CD8-positive, alpha-beta memory T cell (primary cell): ENCODE measurements around the gene FAM133A. TPM values are rescaled to one million over a fixed set of nuclear protein-coding genes. Genes with fewer than 3 reads are reported as not detected.

ENCODE experiments used
- CTCF ChIA-PET: fragments of 350-600 bp; sonication (Branson Sonifier 250); formaldehyde crosslinking; loops from one replicate; lab custom pipeline; 2021; ENCODE audit warnings: antibody characterized with exemption; lab: Charles Lee
- POLR2A ChIA-PET: fragments of 350-600 bp; sonication (Branson Sonifier 250); formaldehyde crosslinking; loops from one replicate; lab custom pipeline; 2021; ENCODE audit warnings: antibody characterized with exemption; lab: Charles Lee
- DNase-seq, 5 donors: peaks; one replicate each; pipeline versions ENCODE4 v3.0.0 to v3.0.0-alpha.2; 2020 to 2022; ENCODE audit warnings: mixed read lengths in 1 of 5
- H3K27ac ChIP-seq: one replicate; pipeline ENCODE4 v1.7.0; 2013; ENCODE audit warnings: low read depth, mild to moderate bottlenecking, low read length, moderate library complexity
- H3K27me3 ChIP-seq: 2 replicates; pipeline ENCODE4 v1.7.0; 2013; ENCODE audit warnings: low read length, mild to moderate bottlenecking; ENCODE audit not compliant: insufficient read depth, poor library complexity, severe bottlenecking
- H3K36me3 ChIP-seq: 2 replicates; pipeline ENCODE4 v1.7.0; 2013; ENCODE audit warnings: mild to moderate bottlenecking, low read length, moderate library complexity; ENCODE audit not compliant: insufficient read depth
- H3K4me1 ChIP-seq: 2 replicates; pipeline ENCODE4 v1.7.0; 2013; ENCODE audit warnings: mild to moderate bottlenecking, low read length, moderate library complexity; ENCODE audit not compliant: insufficient read depth
- H3K4me3 ChIP-seq: 2 replicates; pipeline ENCODE4 v1.7.0; 2013; ENCODE audit warnings: mild to moderate bottlenecking, low read length
- H3K9me3 ChIP-seq: 2 replicates; pipeline ENCODE4 v1.7.0; 2013; ENCODE audit warnings: mild to moderate bottlenecking, low read length
- H3K27ac Mint-ChIP-seq, 8 donors: one replicate each; pipeline ENCODE4 v1.8.0; 2020 to 2021; ENCODE audit warnings: mixed read lengths in 8 of 8, mild to moderate bottlenecking in 6 of 8, inconsistent platforms in 3 of 8, moderate library complexity in 3 of 8
- H3K27me3 Mint-ChIP-seq, 2 donors: one replicate each; pipeline ENCODE4 v1.8.0; 2020 to 2021; ENCODE audit warnings: mixed read lengths in 2 of 2, mild to moderate bottlenecking in 1 of 2, moderate library complexity in 1 of 2
- H3K36me3 Mint-ChIP-seq, 3 donors: one replicate each; pipeline ENCODE4 v1.8.0; 2020 to 2021; ENCODE audit warnings: mixed read lengths in 3 of 3, inconsistent platforms in 1 of 3, mild to moderate bottlenecking in 1 of 3
- H3K4me1 Mint-ChIP-seq, 3 donors: one replicate each; pipeline ENCODE4 v1.8.0; 2020 to 2021; ENCODE audit warnings: mixed read lengths in 3 of 3, inconsistent platforms in 1 of 3, mild to moderate bottlenecking in 1 of 3
- H3K4me3 Mint-ChIP-seq, 7 donors: one replicate each; pipeline ENCODE4 v1.8.0; 2020 to 2021; ENCODE audit warnings: mixed read lengths in 7 of 7, mild to moderate bottlenecking in 6 of 7, moderate library complexity in 4 of 7, inconsistent platforms in 2 of 7
- H3K9me3 Mint-ChIP-seq, 5 donors: one replicate each; pipeline ENCODE4 v1.8.0; 2020 to 2022; ENCODE audit warnings: mixed read lengths in 5 of 5, mild to moderate bottlenecking in 3 of 5, moderate library complexity in 2 of 5, inconsistent platforms in 1 of 5
- polyA plus RNA-seq: library from polyadenylated mRNA; unstranded; fragments of 300-500 nt; fragmentation: Illumina TruSeq; gene quantifications from one replicate; pipeline ENCODE4 v1.2.3, GENCODE V29; 2021
- total RNA-seq, 2 experiments: library from RNA; stranded (reverse); gene quantifications; one replicate each; pipeline ENCODE4 v1.2.3, GENCODE V29; 2021

The FAM133A gene
- total and polyA plus RNA-seq, 3 experiments from 2014 or later: not detected

- Mint-ChIP-seq H3K27ac (no peak overlapping the region), H3K9me3 (no peaks in the 10 kb centered on the region), H3K4me3 (no peak overlapping the region), H3K4me1 (no peaks in the 10 kb centered on the region), H3K27me3 (no peaks in the 10 kb centered on the region), H3K36me3 (no peaks in the 10 kb centered on the region)
- H3K27me3 ChIP-seq: no peaks in the 10 kb centered on the region
- no peak overlapping the region for H3K4me3 ChIP-seq
- H3K9me3 ChIP-seq: no peaks in the 10 kb centered on the region
- no peaks in the 10 kb centered on the region for H3K4me1 ChIP-seq
- POLR2A ChIA-PET: no interaction called here
- CTCF ChIA-PET: no interaction called here
- no peaks in the 10 kb centered on the region for H3K36me3 ChIP-seq
- DNase-seq: no peak
- no peak overlapping the region for H3K27ac ChIP-seq
Measured at GRCh38 chrX:93741811-93742210, 67.8 kb downstream of the FAM133A start.

- no peaks in the 10 kb centered on the region for H3K36me3 Mint-ChIP-seq
- ChIA-PET CTCF (no interaction called here), POLR2A (no interaction called here)
- H3K9me3 ChIP-seq: no peaks in the 10 kb centered on the region
- H3K27ac ChIP-seq: no peak overlapping the region
- H3K27me3 Mint-ChIP-seq: no peaks in the 10 kb centered on the region
- H3K9me3 Mint-ChIP-seq: peaks cover 0 to 2% (median 0%) of the 10 kb centered on the region in 5 donors
- H3K27ac Mint-ChIP-seq: no peak overlapping the region
- no peaks in the 10 kb centered on the region for H3K36me3 ChIP-seq
- H3K4me3 Mint-ChIP-seq: no peak overlapping the region
- no peak overlapping the region for H3K4me3 ChIP-seq
- no peaks in the 10 kb centered on the region for H3K4me1 ChIP-seq
- no peaks in the 10 kb centered on the region for H3K27me3 ChIP-seq
- DNase-seq: no peak
- H3K4me1 Mint-ChIP-seq: no peaks in the 10 kb centered on the region
Measured at GRCh38 chrX:93760163-93760562, 86.2 kb downstream of the FAM133A start.

Other genes with a start within 250 kb of the FAM133A start
- 1 to 10 TPM; 2.0 to 2.1 TPM for gene NAP1L3, start 628 bp upstream of the FAM133A start, total RNA-seq
- 4.7 TPM for gene NAP1L3, start 628 bp upstream of the FAM133A start, polyA plus RNA-seq